HCT116 (cell line): ENCODE results near the gene NUAK2. TPM values are rescaled to one million over a fixed set of nuclear protein-coding genes. Genes with fewer than 3 reads are reported as not detected.
A peak's percentile ranks its signal among the peaks of the same experiment; 100 is the strongest.

Source experiments
- ATAC-seq: fragments of 200-7000 bp; cut with Tn5 transposase; 2 replicates; pipeline ENCODE4 v1.9.1; 2020; ENCODE audit warnings: mild to moderate bottlenecking, moderate library complexity
- BruUV-seq: library from RNA; stranded (reverse); fragments of 400-500 nt; replicated peaks from 2 replicates; lab custom pipeline; 2021; lab: Mats Ljungman, UMichigan
- CTCF ChIA-PET: fragments of 300-600 bp; sonication (Branson Sonifier 250); formaldehyde crosslinking; loops from one replicate; lab custom pipeline; 2021; ENCODE audit warnings: antibody characterized with exemption; lab: Charles Lee
- POLR2A ChIA-PET: fragments of 300-600, 350-600 bp; sonication (Branson Sonifier 250); formaldehyde crosslinking; loops from one replicate; lab custom pipeline; 2021; ENCODE audit warnings: antibody characterized with exemption; lab: Charles Lee
- RAD21 ChIA-PET, 2 experiments: fragments of 300-600 bp; sonication (Branson Sonifier 250); formaldehyde crosslinking; loops; one replicate each; lab custom pipeline; 2023; ENCODE audit warnings: low total read pairs in 2 of 2; ENCODE audit not compliant: uncharacterized antibody in 2 of 2, unreplicated experiment in 2 of 2, low non-redundant PET in 1 of 2; lab: Charles Lee
- DNase-seq: peaks from one replicate; pipeline ENCODE4 v3.0.0-alpha.2; 2010; ENCODE audit warnings: low read depth, low spot score
- H2AFZ ChIP-seq: fragments of 200-600 bp; shearing (Covaris generic), sonication (generic); 2 replicates; pipeline ENCODE4 v1.6.1; 2017; ENCODE audit warnings: low read depth, mixed run types, mixed read lengths, antibody characterized with exemption, low read length; ENCODE audit not compliant: poor library complexity, severe bottlenecking
- H3K27ac ChIP-seq: 2 replicates; pipeline ENCODE4 v1.5.1; 2012; ENCODE audit warnings: low read depth, low read length
- H3K27me3 ChIP-seq: fragments of 200-600 bp; sonication (generic); 2 replicates; pipeline ENCODE4 v1.6.1; 2016; ENCODE audit warnings: mixed run types, low read length, mixed read lengths; ENCODE audit not compliant: insufficient read depth
- H3K36me3 ChIP-seq, 2 experiments: fragments of 200-500 bp in 1 of 2; fragments of 200-600 bp in 1 of 2; sonication (Bioruptor generic) in 1 of 2; sonication (generic) in 1 of 2; 2 replicates each; pipeline versions ENCODE4 v1.5.1 to v1.6.1; 2014 to 2016; ENCODE audit warnings: low read length in 2 of 2, inconsistent platforms in 1 of 2, mixed read lengths in 1 of 2, mixed run types in 1 of 2; ENCODE audit not compliant: insufficient read depth in 2 of 2, control insufficient read depth in 1 of 2
- H3K4me1 ChIP-seq, 2 experiments: fragments of 200-600 bp in 1 of 2; sonication (generic) in 1 of 2; 2 replicates each; pipeline versions ENCODE4 v1.5.1 to v1.6.1; 2012 to 2017; ENCODE audit warnings: low read length in 2 of 2, inconsistent platforms in 1 of 2, mild to moderate bottlenecking in 1 of 2, mixed read lengths in 1 of 2, mixed run types in 1 of 2, moderate library complexity in 1 of 2; ENCODE audit not compliant: insufficient read depth in 2 of 2, control insufficient read depth in 1 of 2
- H3K4me2 ChIP-seq: fragments of 200-600 bp; sonication (generic); 2 replicates; pipeline ENCODE4 v1.6.1; 2017; ENCODE audit warnings: mixed run types, low read length, mixed read lengths
- H3K4me3 ChIP-seq, 2 experiments: fragments of 200-600 bp in 1 of 2; sonication (generic) in 1 of 2; replicated peaks in 1 of 2; 2 replicates each; pipeline ENCODE4 v1.5.1; 2011 to 2016; ENCODE audit warnings: low read length in 2 of 2, control low read depth in 1 of 2, low read depth in 1 of 2, mild to moderate bottlenecking in 1 of 2, mixed read lengths in 1 of 2, mixed run types in 1 of 2
- H3K79me2 ChIP-seq: fragments of 200-600 bp; sonication (generic); 2 replicates; pipeline ENCODE4 v1.6.1; 2017; ENCODE audit warnings: mild to moderate bottlenecking, mixed run types, low read length, moderate library complexity, mixed read lengths; ENCODE audit not compliant: insufficient read depth
- H3K9ac ChIP-seq: fragments of 200-600 bp; sonication (generic); 2 replicates; pipeline ENCODE4 v1.6.1; 2016; ENCODE audit warnings: low read length, mixed read lengths
- H3K9me2 ChIP-seq: fragments of 200-600 bp; sonication (generic), shearing (Covaris generic); 2 replicates; pipeline ENCODE4 v1.6.1; 2017; ENCODE audit warnings: mixed run types, mild to moderate bottlenecking, moderate library complexity; ENCODE audit not compliant: insufficient read depth
- H3K9me3 ChIP-seq, 2 experiments: fragments of 200-500 bp in 1 of 2; fragments of 200-600 bp in 1 of 2; sonication (Bioruptor generic) in 1 of 2; sonication (generic) in 1 of 2; 2 replicates each; pipeline ENCODE4 v1.6.1; 2014 to 2017; ENCODE audit warnings: low read length in 2 of 2, mixed read lengths in 2 of 2, inconsistent platforms in 1 of 2, low read depth in 1 of 2, mild to moderate bottlenecking in 1 of 2, mixed run types in 1 of 2, moderate library complexity in 1 of 2; ENCODE audit not compliant: control insufficient read depth in 1 of 2, insufficient read depth in 1 of 2
- H4K20me1 ChIP-seq: fragments of 200-600 bp; sonication (generic), shearing (Covaris generic); 2 replicates; pipeline ENCODE4 v1.6.1; 2017; ENCODE audit warnings: mixed run types, mild to moderate bottlenecking, moderate library complexity; ENCODE audit not compliant: insufficient read depth
- ATF3 ChIP-seq: IDR thresholded peaks from 2 replicates; pipeline ENCODE4 v1.6.1; 2012
- EZH2 ChIP-seq: fragments of 200-600 bp; sonication (generic); IDR thresholded peaks from 2 replicates; pipeline ENCODE4 v1.6.1; 2017; ENCODE audit warnings: antibody characterized with exemption, mixed run types
- FOSL1 ChIP-seq: IDR thresholded peaks from 2 replicates; pipeline ENCODE4 v1.6.1; 2012; ENCODE audit warnings: low read depth
- REST ChIP-seq: IDR thresholded peaks from 2 replicates; pipeline ENCODE4 v1.6.1; 2012; ENCODE audit warnings: low read depth
- SIN3A ChIP-seq: IDR thresholded peaks from 2 replicates; pipeline ENCODE4 v1.6.1; 2012; ENCODE audit warnings: low read depth
- SRF ChIP-seq: IDR thresholded peaks from 2 replicates; pipeline ENCODE4 v1.6.1; 2012; ENCODE audit warnings: low read depth
- TCF7L2 ChIP-seq: IDR thresholded peaks from 2 replicates; pipeline ENCODE4 v1.7.0; 2011; ENCODE audit warnings: borderline replicate concordance, inconsistent platforms; ENCODE audit not compliant: insufficient read depth, insufficient read length; ENCODE audit errors: extremely low read depth
- ZNF274 ChIP-seq: fragments of 200-500 bp; sonication (Bioruptor generic); IDR thresholded peaks from 2 replicates; pipeline ENCODE4 v1.6.1; 2014; ENCODE audit warnings: mild to moderate bottlenecking, low read depth, low read length, inconsistent platforms
- intact Hi-C: fragments of 100-400 bp; cut with micrococcal nuclease; formaldehyde crosslinking; loops from 2 replicates; pipeline ENCODE4 v1.10.0; 2022
- total RNA-seq: library from RNA; stranded (reverse); gene quantifications from one replicate; pipeline ENCODE4 v1.2.1, GENCODE V29; 2021; ENCODE audit not compliant: unreplicated experiment

The NUAK2 gene
- total RNA-seq, 1 experiment from 2014 or later = 3.0 TPM

GRCh38 chr1:205272536-205272935 lies 49.0 kb downstream of the NUAK2 start:
- Histone ChIP-seq H3K4me3 (no peak overlapping the region), H3K27ac (no peak overlapping the region)
- ATAC-seq = no peak

GRCh38 chr1:205271745-205272144 lies 49.8 kb downstream of the NUAK2 start:
- H3K9ac ChIP-seq = no peak overlapping the region
- ChIA-PET CTCF (interaction anchor here (0.8 to 9.3 kb wide), 15 partner anchors 10 to 465 kb away, joined by 3 to 397 read pairs (median 5); partner anchors contain the start of gene NUAK2), POLR2A (interaction anchor here (1.0 to 1.5 kb wide), 5 partner anchors 15 to 53 kb away, joined by 3 to 6 read pairs (median 5); partner anchors contain the start of gene NUAK2)
- no peaks in the 10 kb centered on the region for H3K9me2 ChIP-seq
- ATAC-seq = no peak
- no peaks in the 10 kb centered on the region for H3K9me3 ChIP-seq
- H3K4me3 ChIP-seq = no peak overlapping the region
- TF ChIP-seq SIN3A = no peak
- TF ChIP-seq EZH2 = no peak
- TF ChIP-seq REST = no peak
- no peak for TF ChIP-seq SRF
- no peak for TF ChIP-seq ZNF274
- TF ChIP-seq, all 23 proteins: peak for 0
- peak overlapping the region; percentile 73 for H3K4me2 ChIP-seq
- no peak overlapping the region for H3K27ac ChIP-seq
- no peaks in the 10 kb centered on the region for H4K20me1 ChIP-seq
- RAD21 ChIA-PET = interaction anchor here (0.8 to 3.1 kb wide), 4 partner anchors 46 to 54 kb away, joined by 3 to 24 read pairs (median 10); no protein-coding TSS in a partner anchor
- intact Hi-C loops = loop anchor here (10.0 kb wide), 2 partner anchors 253 to 363 kb away; partner anchors contain the start of gene ELK4
- no peaks in the 10 kb centered on the region for H3K27me3 ChIP-seq
- no peaks in the 10 kb centered on the region for H3K36me3 ChIP-seq
- no TSS peak for BruUV-seq
- no peak overlapping the region for H2AFZ ChIP-seq
- peaks cover 18 to 47% of the 10 kb centered on the region in 2 experiments for H3K4me1 ChIP-seq
- no peak for DNase-seq
- no peaks in the 10 kb centered on the region for H3K79me2 ChIP-seq

More at GRCh38 chr1:205272536-205272935, 49.0 kb downstream of the NUAK2 start:
- Histone ChIP-seq H2AFZ (no peak overlapping the region), H3K9me2 (no peaks in the 10 kb centered on the region), H3K9ac (no peak overlapping the region), H3K4me1 (peaks cover 17 to 40% of the 10 kb centered on the region in 2 experiments), H3K79me2 (no peaks in the 10 kb centered on the region), H3K27me3 (no peaks in the 10 kb centered on the region), H4K20me1 (no peaks in the 10 kb centered on the region), H3K9me3 (no peaks in the 10 kb centered on the region), H3K4me2 (no peak overlapping the region), H3K36me3 (no peaks in the 10 kb centered on the region)
- no peak for DNase-seq
- intact Hi-C loops = loop anchor here (10.0 kb wide), 2 partner anchors 252 to 362 kb away; partner anchors contain the start of gene ELK4
- ChIA-PET RAD21 (interaction anchor here (1.6 to 3.1 kb wide), 4 partner anchors 43 to 53 kb away, joined by 5 to 24 read pairs (median 14); partner anchors contain the start of gene NUAK2 (in 1 of the 2)), POLR2A (interaction anchor here (1.0 kb wide), 1 partner anchor 47 kb away, joined by 3 read pairs; no protein-coding TSS in a partner anchor), CTCF (interaction anchor here (0.7 to 9.3 kb wide), 11 partner anchors 10 to 466 kb away, joined by 3 to 397 read pairs (median 13); partner anchors contain the start of gene NUAK2)
- no TSS peak for BruUV-seq
- TF ChIP-seq ZNF274 (no peak), FOSL1 (no peak), ATF3 (no peak), TCF7L2 (no peak)
